ENCODE results near the gene PLXNC1. TPM values are rescaled to one million over a fixed set of nuclear protein-coding genes. Genes with fewer than 3 reads are reported as not detected.

The PLXNC1 gene
- total and polyA plus RNA-seq, 2 donors (not counting 1 experiment from before 2014, with no cell fraction given) = 15.1 to 86.9 TPM

DNA sequence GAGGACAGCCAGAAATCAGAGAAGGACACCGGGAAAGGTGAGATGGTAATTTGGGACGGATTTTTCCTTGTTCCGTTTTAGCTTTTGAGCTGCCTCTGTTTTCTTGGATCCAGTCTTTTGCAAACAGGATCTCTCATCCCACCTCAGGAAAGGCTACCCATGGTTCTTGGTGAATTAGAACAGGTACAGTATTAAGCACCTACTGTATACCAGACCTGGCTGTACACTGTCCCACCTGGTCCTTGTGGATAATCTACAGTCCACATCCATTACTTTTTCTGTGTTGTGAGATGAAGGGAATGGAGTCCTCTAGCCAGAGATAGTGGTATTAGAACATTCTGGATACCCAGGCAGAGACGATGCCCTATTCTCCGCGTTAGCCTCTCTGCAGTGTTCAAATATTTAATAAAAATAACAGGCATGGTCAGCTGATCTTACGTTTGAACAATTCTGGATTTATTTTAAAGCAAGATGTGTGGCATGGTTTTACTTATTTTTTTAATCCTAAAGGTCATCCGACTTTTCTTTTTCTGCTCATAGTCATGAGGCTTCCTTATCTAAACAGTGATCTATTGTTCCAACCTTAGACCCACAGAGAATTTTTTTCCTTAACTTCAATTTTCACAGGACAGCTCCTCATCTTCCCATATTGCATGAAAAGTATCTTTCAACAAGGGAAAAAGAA lies 18.8 kb downstream of the PLXNC1 start:
- Histone ChIP-seq H3K9me3 (ENCODE audit: control insufficient read depth, insufficient read depth, low read depth, low read length) (no peaks in the 10 kb centered on the region), H3K4me2 (ENCODE audit: extremely low read depth, insufficient read depth, low read length) (no peak overlapping the region), H3K36me3 (ENCODE audit: control insufficient read depth, insufficient read depth, low read length) (no peaks in the 10 kb centered on the region), H2AFZ (ENCODE audit: low read length) (no peak overlapping the region), H3K4me3 (replicated peaks in 1 of 4; ENCODE audit: control extremely low read depth in 1 of 4, insufficient read depth in 1 of 4, low read depth in 3 of 4, low read length in 4 of 4) (no peak overlapping the region), H3K4me1 (ENCODE audit: control insufficient read depth, extremely low read depth, insufficient read depth, low read length) (no peaks in the 10 kb centered on the region), H3K27me3 (ENCODE audit: control insufficient read depth, insufficient read depth, low read length) (peaks cover 11% of the 10 kb centered on the region), H4K20me1 (ENCODE audit: control insufficient read depth, extremely low read depth, insufficient read depth, low read length) (no peaks in the 10 kb centered on the region), H3K9ac (ENCODE audit: insufficient read depth, low read length) (no peak overlapping the region), H3K79me2 (ENCODE audit: control insufficient read depth, insufficient read depth, low read length) (no peaks in the 10 kb centered on the region), H3K27ac (ENCODE audit: insufficient read depth, low read length) (no peak overlapping the region)
- TF ChIP-seq, protein P1, sequence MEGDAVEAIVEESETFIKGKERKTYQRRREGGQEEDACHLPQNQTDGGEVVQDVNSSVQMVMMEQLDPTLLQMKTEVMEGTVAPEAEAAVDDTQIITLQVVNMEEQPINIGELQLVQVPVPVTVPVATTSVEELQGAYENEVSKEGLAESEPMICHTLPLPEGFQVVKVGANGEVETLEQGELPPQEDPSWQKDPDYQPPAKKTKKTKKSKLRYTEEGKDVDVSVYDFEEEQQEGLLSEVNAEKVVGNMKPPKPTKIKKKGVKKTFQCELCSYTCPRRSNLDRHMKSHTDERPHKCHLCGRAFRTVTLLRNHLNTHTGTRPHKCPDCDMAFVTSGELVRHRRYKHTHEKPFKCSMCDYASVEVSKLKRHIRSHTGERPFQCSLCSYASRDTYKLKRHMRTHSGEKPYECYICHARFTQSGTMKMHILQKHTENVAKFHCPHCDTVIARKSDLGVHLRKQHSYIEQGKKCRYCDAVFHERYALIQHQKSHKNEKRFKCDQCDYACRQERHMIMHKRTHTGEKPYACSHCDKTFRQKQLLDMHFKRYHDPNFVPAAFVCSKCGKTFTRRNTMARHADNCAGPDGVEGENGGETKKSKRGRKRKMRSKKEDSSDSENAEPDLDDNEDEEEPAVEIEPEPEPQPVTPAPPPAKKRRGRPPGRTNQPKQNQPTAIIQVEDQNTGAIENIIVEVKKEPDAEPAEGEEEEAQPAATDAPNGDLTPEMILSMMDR (conservative IDR thresholded peaks at IDR 0.05 in 1 of 2, IDR thresholded peaks at IDR 0.05 in 1 of 2; ENCODE audit: low read depth in 1 of 2, low read length in 2 of 2) = no peak
- no peak for TF ChIP-seq EZH2 (IDR thresholded peaks at IDR 0.05; ENCODE audit: low read length, missing control alignments)
- DNase-seq (ENCODE audit: low read depth in 2 of 2) = no peak

DNA sequence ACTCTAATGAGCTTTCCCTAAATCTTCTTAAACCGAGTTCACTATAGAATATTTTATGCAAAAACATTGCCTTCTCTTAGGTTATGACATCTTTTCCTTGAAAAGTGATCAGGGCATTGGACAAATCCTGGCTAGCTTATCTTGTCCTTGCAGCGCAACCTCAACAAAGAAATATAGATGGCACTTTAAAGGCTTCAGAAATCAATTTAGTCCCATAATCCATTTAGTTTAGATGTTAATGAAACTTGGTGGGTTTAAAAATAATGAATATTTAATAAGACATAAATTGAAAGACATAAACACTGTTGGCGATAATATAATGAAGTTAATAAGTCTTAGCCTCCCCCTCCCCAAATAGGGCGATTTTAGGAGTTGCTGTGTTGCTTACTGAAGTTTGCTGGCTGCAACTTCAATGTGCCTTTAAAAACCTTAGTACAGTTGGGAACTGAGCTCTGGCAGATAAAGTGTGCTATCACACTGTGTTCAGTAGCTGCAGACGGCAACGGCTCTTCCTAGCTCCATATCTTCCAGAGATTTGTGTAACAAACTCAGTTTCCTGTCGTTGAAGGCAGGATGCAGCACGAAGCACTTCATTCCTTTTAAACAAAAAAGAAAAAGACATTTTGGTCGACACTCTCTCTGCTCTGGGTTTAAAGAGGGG lies 19.5 kb downstream of the PLXNC1 start:
- Histone ChIP-seq H3K4me3 (replicated peaks in 1 of 4; ENCODE audit: control extremely low read depth in 1 of 4, insufficient read depth in 1 of 4, low read depth in 3 of 4, low read length in 4 of 4) (no peak overlapping the region), H3K4me1 (ENCODE audit: control insufficient read depth, extremely low read depth, insufficient read depth, low read length) (peaks cover 3% of the 10 kb centered on the region), H3K9ac (ENCODE audit: insufficient read depth, low read length) (no peak overlapping the region), H2AFZ (ENCODE audit: low read length) (no peak overlapping the region), H3K36me3 (ENCODE audit: control insufficient read depth, insufficient read depth, low read length) (no peaks in the 10 kb centered on the region), H3K27ac (ENCODE audit: insufficient read depth, low read length) (no peak overlapping the region), H4K20me1 (ENCODE audit: control insufficient read depth, extremely low read depth, insufficient read depth, low read length) (no peaks in the 10 kb centered on the region), H3K79me2 (ENCODE audit: control insufficient read depth, insufficient read depth, low read length) (no peaks in the 10 kb centered on the region), H3K27me3 (ENCODE audit: control insufficient read depth, insufficient read depth, low read length) (peaks cover 11% of the 10 kb centered on the region), H3K4me2 (ENCODE audit: extremely low read depth, insufficient read depth, low read length) (no peak overlapping the region), H3K9me3 (ENCODE audit: control insufficient read depth, insufficient read depth, low read depth, low read length) (no peaks in the 10 kb centered on the region)
- TF ChIP-seq, protein P1 (conservative IDR thresholded peaks at IDR 0.05 in 1 of 2, IDR thresholded peaks at IDR 0.05 in 1 of 2; ENCODE audit: low read depth in 1 of 2, low read length in 2 of 2) = no peak
- no peak for TF ChIP-seq EZH2 (IDR thresholded peaks at IDR 0.05; ENCODE audit: low read length, missing control alignments)
- no peak for DNase-seq (ENCODE audit: low read depth in 2 of 2)

DNA sequence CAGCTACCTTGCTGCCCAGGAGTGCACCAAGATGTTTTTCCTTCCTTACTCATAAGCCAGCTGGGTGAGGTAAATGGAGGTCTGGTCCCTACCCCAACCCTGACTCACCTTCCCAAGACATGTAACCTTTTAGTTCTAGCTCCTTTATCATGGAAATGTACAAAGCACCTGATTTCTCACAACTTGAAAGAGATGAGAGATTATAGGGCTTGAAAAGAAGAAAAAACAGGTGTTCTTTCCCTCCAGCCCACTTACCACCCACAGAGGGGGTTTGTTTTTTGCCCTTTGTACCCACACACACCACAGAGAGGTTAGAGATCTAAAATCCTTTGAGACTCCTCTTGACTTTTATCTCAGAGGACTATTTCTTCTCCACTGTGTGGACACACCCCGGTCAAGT lies 21.1 kb downstream of the PLXNC1 start:
- TF ChIP-seq, protein P1 (conservative IDR thresholded peaks at IDR 0.05 in 1 of 2, IDR thresholded peaks at IDR 0.05 in 1 of 2; ENCODE audit: low read depth in 1 of 2, low read length in 2 of 2) = no peak
- TF ChIP-seq EZH2 (IDR thresholded peaks at IDR 0.05; ENCODE audit: low read length, missing control alignments) = no peak
- no peak for DNase-seq (ENCODE audit: low read depth in 2 of 2)
- H3K4me2 ChIP-seq (ENCODE audit: extremely low read depth, insufficient read depth, low read length) = no peak overlapping the region
- no peaks in the 10 kb centered on the region for H3K9me3 ChIP-seq (ENCODE audit: control insufficient read depth, insufficient read depth, low read depth, low read length)
- no peaks in the 10 kb centered on the region for H4K20me1 ChIP-seq (ENCODE audit: control insufficient read depth, extremely low read depth, insufficient read depth, low read length)
- no peaks in the 10 kb centered on the region for H3K36me3 ChIP-seq (ENCODE audit: control insufficient read depth, insufficient read depth, low read length)
- no peak overlapping the region for H3K4me3 ChIP-seq (replicated peaks in 1 of 4; ENCODE audit: control extremely low read depth in 1 of 4, insufficient read depth in 1 of 4, low read depth in 3 of 4, low read length in 4 of 4)
- no peak overlapping the region for H3K9ac ChIP-seq (ENCODE audit: insufficient read depth, low read length)
- peaks cover 11% of the 10 kb centered on the region for H3K27me3 ChIP-seq (ENCODE audit: control insufficient read depth, insufficient read depth, low read length)
- H3K27ac ChIP-seq (ENCODE audit: insufficient read depth, low read length) = no peak overlapping the region
- no peaks in the 10 kb centered on the region for H3K79me2 ChIP-seq (ENCODE audit: control insufficient read depth, insufficient read depth, low read length)
- no peak overlapping the region for H2AFZ ChIP-seq (ENCODE audit: low read length)
- peaks cover 3% of the 10 kb centered on the region for H3K4me1 ChIP-seq (ENCODE audit: control insufficient read depth, extremely low read depth, insufficient read depth, low read length)

Measured in fibroblast of lung (primary cell).